Omental fat pad (tissue), 4 donors: ENCODE measurements around the gene OR2D3. TPM values are rescaled to one million over a fixed set of nuclear protein-coding genes. Genes with fewer than 3 reads are reported as not detected.
"Not testable (repeated sequence)": the region's sequence is repeated elsewhere in the genome, so short reads cannot be mapped to it uniquely, and the experiment has no call there.

Experiments
- ATAC-seq: fragments of 150-250 bp; one replicate; pipeline ENCODE4 v1.9.1; 2016; ENCODE audit warnings: mild to moderate bottlenecking, moderate library complexity; ENCODE audit not compliant: low FRiP score
- DNase-seq: peaks from one replicate; pipeline ENCODE4 v3.0.0-alpha.2; 2019; ENCODE audit warnings: low spot score
- CTCF ChIP-seq, 3 donors: fragments of 450-650 bp; IDR thresholded peaks; one replicate each; pipeline ENCODE4 v1.5.1; 2016 to 2017; ENCODE audit warnings: antibody characterized with exemption in 3 of 3, mild to moderate bottlenecking in 3 of 3, moderate library complexity in 2 of 3
- total RNA-seq, 4 donors: library from RNA; depleted of rRNA; stranded (reverse); fragments of >200 nt; gene quantifications; one replicate each; pipeline ENCODE4 v1.1.0, GENCODE V29; 2016

OR2D3 gene, protein sequence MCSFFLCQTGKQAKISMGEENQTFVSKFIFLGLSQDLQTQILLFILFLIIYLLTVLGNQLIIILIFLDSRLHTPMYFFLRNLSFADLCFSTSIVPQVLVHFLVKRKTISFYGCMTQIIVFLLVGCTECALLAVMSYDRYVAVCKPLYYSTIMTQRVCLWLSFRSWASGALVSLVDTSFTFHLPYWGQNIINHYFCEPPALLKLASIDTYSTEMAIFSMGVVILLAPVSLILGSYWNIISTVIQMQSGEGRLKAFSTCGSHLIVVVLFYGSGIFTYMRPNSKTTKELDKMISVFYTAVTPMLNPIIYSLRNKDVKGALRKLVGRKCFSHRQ
- total RNA-seq = not detected

- DNase-seq (no peak), ATAC-seq (no peak)
- no peak for TF ChIP-seq CTCF (IDR thresholded peaks at IDR 0.05)
These were observed at the start of gene OR2D3 for GRCh38 chr11:6920702-6921101. OR2D3 (plus strand) TSS chr11:6921002; CDS start chr11:6921002, 0 bp downstream.

DNA sequence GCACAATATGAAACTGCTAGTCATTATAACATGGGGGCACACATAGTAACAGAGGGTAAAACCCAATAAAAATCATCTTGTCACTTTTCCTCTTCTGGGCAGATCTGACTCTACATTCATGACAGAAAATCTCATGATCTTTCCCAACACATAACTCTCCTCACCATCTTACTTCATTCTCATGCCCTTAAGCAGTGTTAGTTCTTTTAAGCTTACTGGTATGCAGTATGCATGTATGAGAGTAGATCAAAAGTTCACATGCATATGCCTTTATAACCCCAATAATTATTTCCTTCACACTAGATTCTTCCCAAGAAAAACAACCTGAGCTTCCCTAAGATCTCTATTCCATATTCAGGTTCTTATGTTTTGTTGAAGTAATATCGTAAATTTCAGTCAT is 49.5 kb upstream of the OR2D3 start:
- TF ChIP-seq CTCF (IDR thresholded peaks at IDR 0.05) = no peak
- DNase-seq (no peak), ATAC-seq (no peak)

GRCh38 chr11:6875761-6876160 is 45.0 kb upstream of the OR2D3 start:
- no peak for DNase-seq
- no peak for ATAC-seq
- no peak for TF ChIP-seq CTCF (IDR thresholded peaks at IDR 0.05)

DNA sequence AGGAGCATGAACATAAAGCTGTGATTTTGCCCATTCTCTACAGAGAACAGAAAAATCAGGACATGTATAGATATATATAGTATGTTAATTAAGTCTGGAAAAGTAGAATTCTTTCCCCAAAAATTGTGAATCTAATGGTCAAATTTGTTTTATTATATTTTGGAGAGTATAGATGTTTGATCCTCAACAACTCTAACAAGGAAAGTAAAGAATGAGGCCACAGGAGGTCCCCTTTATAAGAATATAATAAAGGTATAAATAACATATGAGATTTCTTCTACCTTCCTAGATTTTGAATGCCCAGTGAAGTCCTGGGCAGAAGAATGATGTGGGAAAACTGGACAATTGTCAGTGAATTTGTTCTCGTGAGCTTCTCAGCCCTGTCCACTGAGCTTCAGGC is 44.5 kb upstream of the OR2D3 start, which contains the start of gene OR10A4:
TSS of gene OR10A4 (plus strand) at position 301 of the 400 bp plus-strand sequence. CDS start at position 324, 23 bp downstream.
- ATAC-seq (no peak), DNase-seq (no peak)
- TF ChIP-seq CTCF (IDR thresholded peaks at IDR 0.05) = no peak

- ATAC-seq (no peak), DNase-seq (no peak)
- no peak for TF ChIP-seq CTCF (IDR thresholded peaks at IDR 0.05)
These were observed 43.9 kb upstream of the OR2D3 start for GRCh38 chr11:6876914-6877313.

DNA sequence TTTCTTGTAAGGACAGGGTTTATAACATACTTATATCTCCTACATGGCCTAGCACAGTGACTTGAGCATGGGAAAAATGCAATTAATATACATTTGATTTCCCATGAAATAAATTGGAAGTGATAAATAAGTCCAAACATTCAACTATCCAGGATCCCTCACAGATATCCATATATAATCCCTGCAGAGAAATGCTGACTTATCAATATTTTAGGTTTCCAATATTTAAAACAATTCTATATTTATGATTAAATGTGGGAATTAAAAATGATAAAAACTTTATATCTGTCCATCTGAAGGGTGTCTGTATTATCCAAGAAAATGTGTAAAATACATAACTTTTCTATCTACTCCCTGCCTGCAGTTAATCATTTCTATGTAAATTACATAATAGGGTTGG is 38.1 kb upstream of the OR2D3 start:
- DNase-seq (no peak), ATAC-seq (no peak)
- TF ChIP-seq CTCF (IDR thresholded peaks at IDR 0.05) = no peak

- ATAC-seq, DNase-seq: not testable (repeated sequence)
These were observed 33.1 kb upstream of the OR2D3 start for GRCh38 chr11:6887711-6888110.
